HS-27A (cell line): Measurements from ENCODE around the gene CENPX.

Experiments used
- DNase-seq: peaks from one replicate; pipeline ENCODE4 v3.0.0-alpha.2; 2012; ENCODE audit warnings: low read depth, missing footprints

Gene CENPX

DNA sequence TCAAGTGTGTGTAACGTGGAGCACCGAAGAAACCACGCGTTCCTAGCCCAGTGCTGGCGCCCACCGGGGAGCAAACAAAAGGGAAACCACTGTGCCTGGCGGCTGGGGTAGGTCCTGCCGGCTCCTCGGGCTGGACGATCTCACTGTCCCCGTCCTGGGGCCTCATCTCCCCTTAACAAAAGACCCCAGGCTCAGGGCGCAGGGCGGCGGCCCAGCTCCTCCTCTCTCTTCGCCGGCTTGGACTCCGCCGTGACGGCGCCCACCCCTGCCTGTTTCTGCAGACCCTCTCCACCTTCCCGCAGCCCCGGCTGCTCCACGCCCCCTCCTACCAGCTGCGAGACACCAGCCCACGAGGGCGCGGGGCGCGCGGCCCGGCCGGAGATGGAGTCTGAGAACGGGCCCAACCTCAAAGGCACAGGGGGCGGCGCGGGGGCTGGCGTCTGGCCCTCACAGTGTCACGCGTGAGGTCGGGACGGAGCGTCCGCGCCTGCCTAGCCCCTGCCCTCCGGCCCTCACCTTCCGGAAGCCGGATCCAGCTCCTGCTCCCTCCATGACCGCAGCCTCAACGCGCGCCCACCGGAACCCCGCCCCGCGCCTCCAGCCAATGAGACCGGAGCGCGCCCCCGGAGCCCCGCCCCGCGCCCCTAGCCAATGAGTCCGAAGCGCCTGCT lies at the start of gene CENPX:
TSS of gene CENPX (minus strand) at position 569 of the 671 bp plus-strand sequence. CDS start at position 552, 17 bp downstream.
- no peak for DNase-seq

DNA sequence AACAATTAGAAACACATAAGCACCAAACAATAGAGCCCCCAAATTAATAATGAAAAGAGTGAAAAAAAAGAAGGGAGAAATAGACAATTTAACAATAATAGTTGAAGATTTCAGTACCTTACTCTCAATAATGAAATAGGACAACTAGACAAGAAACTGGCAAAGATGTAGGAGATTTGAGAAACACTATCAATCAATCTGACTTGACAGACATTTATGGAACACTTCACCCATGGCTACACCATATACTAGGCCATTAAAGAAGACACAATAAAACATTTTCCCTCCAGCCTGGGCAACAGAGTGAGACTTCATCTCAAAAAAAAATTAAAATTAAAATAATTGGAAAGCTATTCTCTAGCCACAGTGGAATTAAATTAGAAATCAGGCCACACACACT lies 47.9 kb upstream of the CENPX start:
- DNase-seq = no peak

DNA sequence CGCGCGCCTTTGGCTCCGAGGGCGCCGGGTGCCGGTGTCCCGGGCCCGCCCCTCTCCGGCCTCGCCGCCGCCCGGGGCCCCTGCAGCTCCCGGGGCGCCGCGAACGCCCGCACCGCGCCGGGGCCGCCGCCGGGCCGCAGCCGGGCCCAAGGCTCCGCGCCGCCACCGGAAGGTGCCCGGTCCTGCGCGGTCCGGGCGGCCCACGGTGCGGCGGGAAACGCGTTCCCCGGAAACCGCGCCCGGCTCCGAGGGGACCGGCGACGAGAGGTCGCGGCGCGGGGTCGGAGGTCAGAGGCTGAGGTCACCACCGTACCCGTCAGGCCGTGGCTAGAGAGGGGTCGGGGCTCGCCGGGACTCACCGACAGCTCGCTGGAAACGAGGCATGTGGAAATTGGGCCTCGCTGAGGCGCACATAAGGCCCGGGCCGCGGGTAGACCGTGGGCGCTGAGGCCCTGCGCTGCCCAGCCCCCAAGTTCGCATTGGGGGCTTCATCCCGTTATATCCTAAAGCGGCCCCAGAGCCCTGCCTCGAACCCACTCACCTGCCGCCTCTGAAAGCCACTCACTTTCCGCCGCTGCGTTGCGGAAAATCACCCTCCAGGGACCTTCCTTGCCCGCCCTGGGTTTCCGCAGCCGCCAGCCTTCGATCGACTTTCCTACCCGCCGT lies 43.1 kb upstream of the CENPX start, which contains the start of gene DUS1L:
TSS of gene DUS1L (minus strand) at position 167 of the 666 bp plus-strand sequence. CDS start 745 bp downstream, outside the sequence.
- no peak for DNase-seq

DNA sequence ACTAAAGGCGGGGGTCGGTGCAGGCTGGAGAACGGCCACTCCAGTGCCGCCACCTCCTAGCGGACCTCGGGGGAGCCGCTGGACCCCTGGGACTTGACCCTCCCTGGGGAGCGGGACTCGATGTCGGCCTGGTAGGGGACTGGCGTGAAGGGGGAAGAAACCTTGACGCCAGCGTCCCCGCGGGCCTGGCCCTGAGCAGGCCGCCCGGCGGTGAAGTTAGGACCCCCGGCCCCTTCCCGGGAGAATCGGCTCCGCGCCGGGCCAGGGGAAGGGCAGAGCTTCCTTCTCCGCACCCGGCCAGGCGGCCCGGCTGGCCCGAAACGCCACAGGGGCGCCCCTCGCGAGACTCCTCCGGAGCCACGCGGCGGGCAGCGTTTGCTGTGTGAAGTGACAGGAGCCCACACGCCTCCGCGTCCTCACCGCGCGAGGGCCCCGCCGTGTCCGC lies 42.5 kb upstream of the CENPX start:
- DNase-seq = no peak

DNA sequence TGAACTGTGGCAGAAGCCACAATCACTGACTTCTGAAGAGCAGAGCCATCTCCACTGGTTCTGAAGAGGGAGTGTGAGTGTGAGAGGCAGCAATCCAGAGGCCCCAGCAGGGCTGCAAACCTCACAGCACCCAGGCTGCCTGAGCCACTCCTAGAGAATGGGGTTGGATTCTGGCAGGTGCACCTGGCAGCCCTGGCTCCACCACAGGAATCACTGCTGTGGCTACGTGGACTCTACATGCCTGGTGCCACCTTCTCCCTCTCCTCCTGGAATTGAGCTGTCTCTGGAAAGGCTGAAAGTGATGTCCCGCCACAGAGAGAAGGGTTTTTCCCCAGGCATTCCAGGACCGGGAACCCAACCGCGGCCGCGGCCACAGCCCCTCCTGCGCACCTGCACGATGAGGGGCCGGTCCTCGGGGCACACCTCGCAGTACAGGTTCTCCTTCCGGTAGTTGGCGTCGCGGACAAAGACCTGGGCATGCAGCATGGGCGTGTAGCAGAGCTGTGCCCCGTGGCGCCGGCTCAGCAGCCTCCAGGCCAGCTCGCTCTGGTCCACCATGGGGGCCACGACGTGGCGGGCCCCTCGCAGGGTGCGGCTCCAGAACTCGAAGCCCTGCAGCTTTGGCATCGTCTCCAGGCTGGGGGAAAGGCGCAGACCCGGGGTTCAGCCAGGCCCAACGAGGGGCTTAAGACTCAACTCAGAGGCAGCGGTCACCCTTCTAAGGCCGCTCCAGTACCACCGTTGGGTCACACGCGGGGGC lies 41.9 kb upstream of the CENPX start:
- no peak for DNase-seq

DNA sequence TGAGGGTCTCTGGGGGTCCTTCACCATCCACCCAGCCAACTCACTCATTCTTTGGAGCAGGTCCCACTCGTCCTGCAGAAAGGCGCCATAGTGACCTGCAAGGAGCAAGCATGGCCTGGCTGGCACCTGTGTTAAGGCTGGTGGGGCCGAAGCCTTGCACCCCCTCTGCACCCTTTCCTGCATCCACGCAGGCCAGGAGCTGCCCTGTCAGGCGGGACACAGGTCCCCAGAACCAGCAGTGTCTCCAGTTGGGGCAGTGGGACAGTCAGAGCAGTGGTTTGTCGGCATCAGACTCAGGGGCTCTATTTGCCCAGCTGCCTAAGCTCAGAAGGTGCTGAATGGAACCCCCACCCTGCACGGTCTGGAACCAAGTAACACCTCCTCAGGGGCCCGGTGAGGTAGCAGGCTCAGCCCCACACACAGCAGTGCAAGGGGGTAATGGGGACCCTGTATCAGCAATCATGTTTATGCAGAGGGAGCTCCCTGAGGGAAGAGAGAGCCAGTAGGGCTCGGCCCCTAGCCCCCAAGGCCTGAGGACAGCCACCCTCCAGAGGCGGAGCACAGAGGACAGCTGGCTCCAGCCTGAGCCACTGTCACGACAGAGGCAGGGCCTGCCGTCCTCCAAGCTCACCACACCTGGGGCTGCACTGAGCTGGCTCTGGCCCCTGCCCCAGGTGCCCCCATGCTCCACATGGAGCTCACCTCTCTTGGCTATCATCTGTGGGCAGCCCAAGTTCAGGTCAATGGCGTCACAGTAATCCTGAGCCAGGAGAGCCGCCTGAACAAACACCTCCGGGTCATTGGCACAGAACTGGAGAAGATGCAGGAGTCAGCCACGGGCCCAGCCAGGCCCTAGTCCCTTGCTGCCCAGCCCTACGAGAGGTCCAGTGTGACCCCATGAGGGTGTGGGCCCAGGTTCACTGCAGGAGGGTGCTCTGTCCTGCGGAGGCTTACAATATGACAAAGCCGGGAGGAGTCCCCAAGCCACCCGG lies 41.0 kb upstream of the CENPX start:
- no peak for DNase-seq

DNA sequence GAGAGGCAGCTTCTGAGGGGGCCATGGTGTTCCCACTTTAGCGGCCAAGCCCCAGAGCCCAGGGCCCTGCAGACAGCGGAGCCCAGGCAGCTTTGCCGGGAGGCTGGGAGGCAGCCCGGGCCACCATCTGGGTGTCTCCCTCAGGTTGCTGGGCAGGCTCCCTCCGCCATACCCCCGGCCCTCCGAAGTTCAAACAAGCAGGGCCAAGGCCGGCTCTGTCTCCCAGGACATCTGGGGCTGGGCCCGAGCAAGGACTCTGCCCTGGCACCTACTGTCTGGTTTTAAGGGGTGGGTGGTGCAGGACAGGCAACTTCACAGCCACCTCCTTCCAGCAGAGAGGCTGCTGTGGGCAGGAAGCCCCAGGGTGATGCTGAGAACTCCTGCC lies 40.3 kb upstream of the CENPX start:
- no peak for DNase-seq

DNA sequence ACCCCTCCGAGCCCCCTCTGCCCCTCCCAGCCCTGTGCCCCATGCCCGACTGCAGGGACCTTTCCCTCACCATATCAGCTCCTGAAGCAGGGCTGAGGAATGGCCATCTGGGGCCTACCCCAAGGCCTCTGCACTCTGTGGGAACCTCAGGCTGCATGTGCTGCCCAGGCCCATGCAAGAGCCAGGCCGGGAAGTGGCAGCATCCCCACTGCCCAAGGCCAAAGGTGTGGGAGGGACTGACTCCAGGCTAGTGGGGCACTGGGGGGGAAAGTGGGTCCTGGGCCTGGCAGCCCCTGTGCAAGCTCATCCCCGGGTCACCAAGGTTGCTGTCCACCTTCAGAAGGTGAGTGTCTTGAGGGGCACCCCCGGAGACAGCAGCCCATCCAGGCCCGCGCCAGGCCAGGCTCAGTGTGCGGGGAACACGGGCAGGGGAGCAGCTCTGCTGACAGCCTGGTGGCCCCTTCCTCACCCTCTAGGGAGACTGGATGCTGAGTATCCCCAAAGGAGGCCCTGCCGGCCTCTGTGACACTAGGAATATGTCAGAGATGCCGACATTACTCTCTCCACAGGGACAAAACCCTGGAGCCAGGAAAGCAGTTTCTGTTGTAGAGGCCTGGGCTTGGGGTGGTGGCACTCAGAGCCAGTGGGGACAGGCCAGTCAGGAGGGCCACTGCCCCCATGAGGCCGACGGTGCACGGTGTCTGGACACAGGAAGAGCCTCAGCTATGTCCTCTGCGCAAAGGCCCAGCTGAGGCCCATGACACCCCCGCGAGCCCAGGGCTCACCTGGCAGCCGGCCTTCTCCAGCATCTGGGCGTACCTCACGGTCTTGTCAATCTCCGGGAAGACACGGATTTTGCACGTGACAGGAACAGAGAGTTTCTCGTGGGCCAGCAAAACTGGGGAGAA lies 39.7 kb upstream of the CENPX start:
- DNase-seq = no peak

DNA sequence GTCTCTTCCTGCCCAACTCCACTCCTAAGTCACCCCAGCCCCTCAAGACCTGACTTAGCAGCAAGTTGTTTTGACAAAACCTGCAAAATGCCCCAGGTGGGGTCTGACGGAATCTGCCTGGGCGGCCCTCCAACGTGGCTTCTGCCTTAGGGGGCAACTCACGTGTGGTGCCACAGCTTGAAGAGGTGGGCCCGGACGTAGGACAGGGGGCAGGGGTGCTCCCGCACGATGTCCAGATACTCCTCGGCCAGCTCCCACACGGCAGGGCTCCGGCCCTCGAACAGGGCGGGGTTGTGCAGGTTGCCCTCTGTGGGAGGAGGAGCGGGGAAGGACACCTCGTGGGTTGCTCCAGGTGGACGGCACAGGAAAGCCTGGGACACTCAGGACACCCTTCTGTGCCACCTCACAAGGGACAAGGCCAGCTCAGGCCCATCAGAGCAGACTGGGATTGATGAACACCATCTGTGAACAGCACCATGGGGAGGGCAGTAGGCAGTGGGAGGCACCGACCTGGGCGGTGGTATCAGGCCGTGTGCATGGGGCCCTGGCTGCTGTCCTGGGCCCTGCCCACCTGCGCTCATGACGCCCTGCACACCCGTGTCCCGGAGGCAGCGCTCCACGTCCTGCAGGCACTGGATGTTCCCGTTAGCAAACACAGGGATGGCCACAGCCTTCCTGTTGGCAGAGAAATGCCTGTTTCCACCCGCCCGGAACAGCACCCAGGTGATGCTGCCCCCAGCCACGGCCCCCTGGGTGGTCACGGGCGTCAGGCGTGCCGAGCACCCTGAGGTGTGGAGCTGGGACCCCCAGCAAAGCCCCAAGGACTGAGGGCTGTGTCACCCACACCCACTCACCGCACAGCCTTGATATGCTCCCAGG lies 38.6 kb upstream of the CENPX start:
- DNase-seq = no peak

DNA sequence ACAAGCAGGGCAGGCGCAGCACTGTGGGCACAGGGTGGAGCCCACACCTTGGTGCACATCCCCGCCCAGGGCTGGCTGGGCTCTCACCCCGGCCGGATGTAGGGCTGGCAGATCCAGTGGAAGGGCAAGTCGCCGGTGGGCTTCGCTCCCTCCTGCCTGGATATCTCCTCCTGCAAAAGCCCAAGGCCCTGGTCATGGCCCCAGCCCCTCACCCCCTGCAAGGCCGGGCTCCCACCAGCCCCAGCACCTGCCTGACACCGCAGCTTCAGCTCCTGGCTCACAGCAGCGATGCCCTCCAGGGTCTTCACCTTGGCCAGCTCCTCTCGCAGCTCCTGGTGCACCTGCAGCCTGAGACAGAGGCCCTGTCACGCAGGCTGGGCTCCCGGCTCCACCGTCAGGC lies 37.9 kb upstream of the CENPX start:
- no peak for DNase-seq

DNA sequence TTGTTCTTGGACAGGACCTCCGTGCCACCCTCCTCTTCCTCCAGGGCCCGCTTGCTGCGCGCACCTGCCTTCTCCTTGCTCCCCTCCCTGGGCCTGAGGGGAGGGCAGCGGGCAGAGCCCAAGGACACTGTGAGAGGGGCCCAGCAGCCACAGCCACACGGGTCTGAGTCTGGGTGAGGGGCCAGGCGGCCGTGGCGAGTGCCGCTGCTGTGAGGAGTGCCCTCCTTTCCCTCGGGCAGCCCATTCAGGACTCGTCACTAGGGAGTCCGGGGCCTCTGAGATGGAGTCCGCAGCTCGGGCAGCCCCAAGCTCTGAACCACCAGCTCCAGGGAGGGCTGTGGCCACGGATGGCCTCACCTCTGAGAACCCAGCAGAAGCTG lies 37.3 kb upstream of the CENPX start:
- DNase-seq = no peak

DNA sequence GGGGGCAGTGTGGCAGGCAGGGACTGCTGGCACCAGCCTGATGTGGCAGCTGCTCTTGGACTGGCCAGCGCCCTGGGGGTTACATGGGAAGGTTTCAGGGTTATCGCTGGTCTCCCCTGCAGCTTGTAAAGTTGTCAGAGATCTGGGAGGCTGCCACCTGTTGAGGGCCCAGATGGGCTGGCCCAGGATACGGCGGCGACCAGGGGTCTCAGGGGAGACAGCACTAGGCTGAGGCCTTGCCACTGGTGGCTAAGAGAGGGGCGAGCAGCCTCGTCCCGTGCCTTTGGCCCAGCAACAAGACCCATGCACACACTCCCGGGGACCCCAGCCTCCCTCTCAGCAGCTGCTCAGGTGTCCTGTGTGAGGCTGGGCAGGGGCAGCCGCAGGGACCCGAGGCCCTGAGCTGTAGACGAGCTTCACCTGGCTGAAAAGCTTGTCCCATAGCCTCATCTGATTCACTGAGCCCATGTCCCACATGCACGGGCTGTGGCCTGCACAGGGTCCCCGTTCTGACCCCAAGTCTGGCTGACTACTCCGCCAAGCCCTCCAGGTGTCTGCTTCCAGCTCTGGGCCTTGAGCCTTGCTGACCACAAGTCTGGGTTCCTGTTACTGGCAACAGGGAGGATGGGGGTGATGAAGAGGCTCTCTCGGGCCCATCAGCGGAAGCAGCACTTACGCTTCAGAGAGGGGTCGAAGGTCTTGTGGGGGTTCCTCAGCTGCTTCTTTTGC lies 36.8 kb upstream of the CENPX start:
- no peak for DNase-seq

DNA sequence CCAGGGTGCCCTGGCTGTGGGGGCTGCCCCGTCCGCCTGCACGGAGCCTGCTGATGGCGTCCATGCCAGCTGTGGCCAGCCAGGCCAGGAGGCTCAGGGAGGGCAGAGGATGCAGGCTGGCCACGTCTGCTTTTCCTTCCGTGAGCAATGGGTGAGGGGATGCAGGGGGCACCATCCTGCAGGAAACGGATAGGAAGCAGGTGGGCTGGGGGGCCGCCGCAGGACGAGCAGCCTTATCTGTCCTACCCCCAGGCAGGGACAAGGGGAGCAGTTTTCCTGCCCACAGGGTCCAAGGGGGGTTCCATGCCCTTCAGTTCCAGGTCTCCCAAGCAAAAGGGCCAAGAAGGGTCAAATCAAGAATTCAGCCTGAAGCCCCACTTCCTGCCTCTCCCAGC lies 36.2 kb upstream of the CENPX start:
- no peak for DNase-seq

DNA sequence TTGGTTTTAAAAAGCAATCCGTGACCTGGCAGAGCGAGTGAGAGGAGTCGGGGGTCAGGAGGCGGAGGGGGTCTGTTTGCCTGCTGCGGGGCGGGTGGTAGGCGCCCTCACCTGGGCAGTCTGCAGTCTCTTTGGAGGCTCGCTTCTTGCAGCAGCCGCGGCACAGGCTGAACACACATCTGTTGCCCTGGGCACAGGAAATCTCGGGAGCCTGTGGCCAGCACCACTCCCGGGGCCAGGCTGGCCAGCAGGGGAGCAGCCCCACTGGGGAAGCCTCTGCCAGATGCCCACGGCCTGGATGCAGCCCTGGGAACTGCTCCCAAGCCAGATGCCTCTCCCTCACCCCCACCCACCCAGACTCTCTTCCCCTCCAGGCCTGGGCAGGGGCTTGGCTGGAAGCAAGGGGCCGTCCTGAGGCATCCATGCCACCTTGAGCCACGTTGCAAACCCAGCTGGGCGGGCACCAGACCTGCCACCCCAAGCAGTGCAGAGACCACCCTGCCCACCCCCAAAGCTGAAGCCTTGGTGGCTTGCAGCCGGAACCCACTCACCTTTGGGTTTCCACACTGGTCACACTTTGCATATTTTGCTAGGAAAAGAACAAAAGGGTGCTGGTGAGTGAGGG lies 35.7 kb upstream of the CENPX start:
- no peak for DNase-seq

DNA sequence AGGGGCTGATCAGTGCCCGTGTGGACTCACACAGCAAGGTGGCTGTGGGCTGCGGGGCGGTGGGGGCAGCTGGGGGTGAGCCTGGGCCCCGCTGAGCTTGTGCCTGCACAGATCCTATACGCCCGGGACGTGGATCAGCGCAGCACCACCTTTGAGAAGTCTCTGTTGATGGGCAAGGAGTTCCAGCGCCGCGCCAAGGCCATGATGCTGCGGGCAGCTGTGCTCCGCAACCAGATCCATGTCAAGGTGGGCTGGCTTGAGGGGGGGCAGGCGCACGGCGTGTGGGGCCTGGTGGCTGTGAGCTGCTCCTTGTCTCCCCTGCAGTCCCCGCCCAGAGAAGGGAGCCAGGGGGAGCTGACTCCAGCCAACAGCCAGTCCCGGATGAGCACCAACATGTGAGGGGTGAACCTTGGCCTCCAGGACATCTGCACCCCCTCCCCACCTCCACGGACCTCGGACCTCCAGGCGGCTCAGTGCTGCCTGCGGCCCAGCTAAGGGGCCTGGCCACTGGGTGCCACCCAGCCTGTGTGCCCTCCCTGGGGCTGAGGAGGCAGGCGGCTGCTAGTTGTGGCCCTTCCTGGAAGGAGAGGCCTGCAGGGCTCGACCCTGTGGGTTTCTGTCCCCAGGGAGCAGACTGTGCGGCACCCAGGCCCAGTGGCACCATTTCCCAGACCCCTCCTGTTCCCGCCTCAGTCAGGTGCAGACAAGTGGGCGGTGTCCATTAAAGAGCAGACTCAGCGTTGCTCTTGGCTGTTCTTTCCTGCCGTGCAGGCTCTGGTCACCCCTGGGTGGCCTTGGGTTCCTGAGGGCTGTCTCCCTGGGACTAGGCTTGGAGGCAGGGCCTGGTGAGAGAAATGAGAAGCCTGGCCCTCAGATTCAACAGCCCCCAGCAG lies 34.3 kb upstream of the CENPX start:
- no peak for DNase-seq

DNA sequence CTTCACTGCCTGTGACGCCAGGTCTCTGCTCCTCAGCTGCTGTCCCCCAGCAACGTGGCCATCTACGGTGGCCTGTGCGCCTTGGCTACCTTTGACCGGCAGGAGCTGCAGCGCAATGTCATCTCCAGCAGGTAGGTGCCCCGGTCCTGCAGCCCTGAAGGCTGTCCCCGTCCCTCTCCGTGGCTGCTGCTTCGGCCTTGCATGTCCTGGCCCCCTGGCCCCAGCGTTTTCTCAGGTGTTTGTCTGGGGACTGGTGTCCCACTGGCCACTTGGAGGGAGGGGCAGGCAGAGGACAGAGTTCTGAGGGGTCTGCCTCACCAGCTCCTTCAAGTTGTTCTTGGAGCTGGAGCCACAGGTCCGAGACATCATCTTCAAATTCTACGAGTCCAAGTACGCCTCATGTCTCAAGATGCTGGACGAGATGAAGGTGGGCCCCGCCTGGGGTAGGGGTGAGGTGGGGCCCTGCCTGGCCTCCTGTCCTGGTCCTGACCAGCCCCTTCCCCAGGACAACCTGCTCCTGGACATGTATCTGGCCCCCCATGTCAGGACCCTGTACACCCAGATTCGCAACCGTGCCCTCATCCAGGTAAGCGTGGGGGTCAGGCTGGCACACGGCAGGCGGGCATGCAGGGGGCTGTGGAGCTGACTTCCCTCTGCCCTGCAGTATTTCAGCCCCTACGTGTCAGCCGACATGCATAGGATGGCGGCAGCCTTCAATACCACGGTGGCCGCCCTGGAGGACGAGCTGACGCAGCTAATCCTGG lies 33.5 kb upstream of the CENPX start:
- no peak for DNase-seq
